PC-9 (cell line): Measurements from ENCODE around the gene CCDC170. TPM values are rescaled to one million over a fixed set of nuclear protein-coding genes. Genes with fewer than 3 reads are reported as not detected.
A peak's percentile ranks its signal among the peaks of the same experiment; 100 is the strongest.

ENCODE experiments used
- BruUV-seq: library from RNA; stranded (reverse); fragments of 400-500 nt; replicated peaks from 2 replicates; lab custom pipeline; 2021; lab: Mats Ljungman, UMichigan
- CTCF ChIA-PET: fragments of 300-600 bp; sonication (Branson Sonifier 250); formaldehyde crosslinking; loops from one replicate; lab custom pipeline; 2022; ENCODE audit warnings: antibody characterized with exemption; lab: Charles Lee
- POLR2A ChIA-PET: fragments of 300-600 bp; sonication (Branson Sonifier 250); formaldehyde crosslinking; loops from one replicate; lab custom pipeline; 2022; ENCODE audit warnings: antibody characterized with exemption; ENCODE audit not compliant: unreplicated experiment; lab: Charles Lee
- DNase-seq, 2 experiments: peaks; one replicate each; pipeline versions ENCODE4 v3.0.0 to v3.0.0-alpha.2; 2015 to 2022; ENCODE audit warnings: mixed read lengths in 1 of 2
- H2AFZ ChIP-seq: fragments of 200-600 bp; sonication (generic); 2 replicates; pipeline ENCODE4 v1.8.1; 2017; ENCODE audit warnings: antibody characterized with exemption
- H3F3A ChIP-seq: fragments of 200-600 bp; sonication (generic); 2 replicates; pipeline ENCODE4 v1.8.1; 2017; ENCODE audit warnings: antibody characterized with exemption, mild to moderate bottlenecking, low read depth; ENCODE audit not compliant: insufficient read depth
- H3K27ac ChIP-seq: fragments of 200-600 bp; sonication (generic); 2 replicates; pipeline ENCODE4 v1.6.1; 2016; ENCODE audit warnings: mixed run types
- H3K27me3 ChIP-seq: fragments of 200-600 bp; sonication (generic); 2 replicates; pipeline ENCODE4 v1.6.1; 2016; ENCODE audit warnings: low read depth, mixed run types; ENCODE audit not compliant: insufficient read depth
- H3K36me3 ChIP-seq: fragments of 200-600 bp; sonication (generic); 2 replicates; pipeline ENCODE4 v1.6.1; 2016; ENCODE audit warnings: low read depth, mixed run types
- H3K4me1 ChIP-seq: fragments of 200-600 bp; sonication (generic); replicated peaks from 2 replicates; pipeline ENCODE4 v1.6.1; 2016; ENCODE audit warnings: mixed run types; ENCODE audit not compliant: insufficient read depth
- H3K4me2 ChIP-seq: fragments of 200-600 bp; sonication (generic); 2 replicates; pipeline ENCODE4 v1.6.1; 2017; ENCODE audit warnings: mixed run types
- H3K4me3 ChIP-seq: fragments of 200-600 bp; sonication (generic); 2 replicates; pipeline ENCODE4 v1.6.1; 2016; ENCODE audit warnings: mixed run types
- H3K79me2 ChIP-seq: fragments of 200-600 bp; sonication (generic); 2 replicates; pipeline ENCODE4 v1.6.1; 2017; ENCODE audit warnings: low read depth, mixed run types
- H3K9me2 ChIP-seq: fragments of 200-600 bp; sonication (generic); 2 replicates; pipeline ENCODE4 v1.8.1; 2017; ENCODE audit warnings: mild to moderate bottlenecking; ENCODE audit not compliant: insufficient read depth
- H3K9me3 ChIP-seq: fragments of 200-600 bp; sonication (generic); 2 replicates; pipeline ENCODE4 v1.8.1; 2016; ENCODE audit warnings: low read depth; ENCODE audit not compliant: insufficient read depth
- H4K20me1 ChIP-seq: fragments of 200-600 bp; sonication (generic); 2 replicates; pipeline ENCODE4 v1.8.1; 2017; ENCODE audit not compliant: insufficient read depth
- EZH2 ChIP-seq: fragments of 200-600 bp; sonication (generic); IDR thresholded peaks from 2 replicates; pipeline ENCODE4 v1.8.0; 2017; ENCODE audit warnings: antibody characterized with exemption, low read depth
- intact Hi-C: fragments of 100-400 bp; cut with micrococcal nuclease; formaldehyde crosslinking; loops from one replicate; pipeline ENCODE4 v1.10.0; 2022; ENCODE audit not compliant: unreplicated experiment
- total RNA-seq: library from RNA; stranded (reverse); gene quantifications from 2 replicates; pipeline ENCODE4 v1.2.3, GENCODE V29; 2021
- TF ChIP-seq, protein P1 (sequence below): fragments of 200-600 bp; sonication (generic); conservative IDR thresholded peaks from 2 replicates; pipeline ENCODE4 v1.6.1; 2017; ENCODE audit warnings: mixed run types, antibody characterized with exemption, mild to moderate bottlenecking, moderate library complexity

CCDC170 gene
- total RNA-seq, 1 experiment from 2014 or later = 1.6 TPM

DNA sequence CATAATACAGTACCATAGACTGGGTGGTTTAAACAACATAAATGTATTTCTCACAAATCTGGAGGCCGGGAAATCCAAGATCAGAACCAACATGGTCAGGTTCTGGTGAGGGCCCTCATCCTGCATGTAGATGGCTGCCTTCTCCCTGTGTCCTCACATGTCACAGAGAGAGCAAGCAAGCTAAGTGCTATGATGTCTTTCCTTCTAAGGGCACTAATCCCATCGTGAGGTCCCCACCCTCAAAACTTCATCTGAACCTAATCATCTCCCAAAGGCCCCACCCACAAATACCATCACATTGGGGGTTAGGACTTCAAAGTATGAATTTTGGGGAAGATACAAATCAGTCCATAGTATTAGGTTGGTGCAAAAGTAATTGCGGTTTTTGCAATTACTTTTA is 56.8 kb downstream of the CCDC170 start:
- Histone ChIP-seq H4K20me1 (no peaks in the 10 kb centered on the region), H3K27me3 (no peaks in the 10 kb centered on the region), H3K4me2 (no peak overlapping the region), H3K27ac (no peak overlapping the region), H3K9me3 (no peaks in the 10 kb centered on the region), H2AFZ (no peak overlapping the region), H3K9me2 (no peaks in the 10 kb centered on the region), H3K4me1 (no peaks in the 10 kb centered on the region), H3K4me3 (no peak overlapping the region), H3F3A (no peaks in the 10 kb centered on the region), H3K79me2 (no peaks in the 10 kb centered on the region), H3K36me3 (no peaks in the 10 kb centered on the region)
- TF ChIP-seq, protein P1, sequence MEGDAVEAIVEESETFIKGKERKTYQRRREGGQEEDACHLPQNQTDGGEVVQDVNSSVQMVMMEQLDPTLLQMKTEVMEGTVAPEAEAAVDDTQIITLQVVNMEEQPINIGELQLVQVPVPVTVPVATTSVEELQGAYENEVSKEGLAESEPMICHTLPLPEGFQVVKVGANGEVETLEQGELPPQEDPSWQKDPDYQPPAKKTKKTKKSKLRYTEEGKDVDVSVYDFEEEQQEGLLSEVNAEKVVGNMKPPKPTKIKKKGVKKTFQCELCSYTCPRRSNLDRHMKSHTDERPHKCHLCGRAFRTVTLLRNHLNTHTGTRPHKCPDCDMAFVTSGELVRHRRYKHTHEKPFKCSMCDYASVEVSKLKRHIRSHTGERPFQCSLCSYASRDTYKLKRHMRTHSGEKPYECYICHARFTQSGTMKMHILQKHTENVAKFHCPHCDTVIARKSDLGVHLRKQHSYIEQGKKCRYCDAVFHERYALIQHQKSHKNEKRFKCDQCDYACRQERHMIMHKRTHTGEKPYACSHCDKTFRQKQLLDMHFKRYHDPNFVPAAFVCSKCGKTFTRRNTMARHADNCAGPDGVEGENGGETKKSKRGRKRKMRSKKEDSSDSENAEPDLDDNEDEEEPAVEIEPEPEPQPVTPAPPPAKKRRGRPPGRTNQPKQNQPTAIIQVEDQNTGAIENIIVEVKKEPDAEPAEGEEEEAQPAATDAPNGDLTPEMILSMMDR = no peak
- TF ChIP-seq EZH2 = no peak
- intact Hi-C loops = no loop called here
- DNase-seq = no peak
- ChIA-PET POLR2A (no interaction called here), CTCF (no interaction called here)
- no TSS peak for BruUV-seq

DNA sequence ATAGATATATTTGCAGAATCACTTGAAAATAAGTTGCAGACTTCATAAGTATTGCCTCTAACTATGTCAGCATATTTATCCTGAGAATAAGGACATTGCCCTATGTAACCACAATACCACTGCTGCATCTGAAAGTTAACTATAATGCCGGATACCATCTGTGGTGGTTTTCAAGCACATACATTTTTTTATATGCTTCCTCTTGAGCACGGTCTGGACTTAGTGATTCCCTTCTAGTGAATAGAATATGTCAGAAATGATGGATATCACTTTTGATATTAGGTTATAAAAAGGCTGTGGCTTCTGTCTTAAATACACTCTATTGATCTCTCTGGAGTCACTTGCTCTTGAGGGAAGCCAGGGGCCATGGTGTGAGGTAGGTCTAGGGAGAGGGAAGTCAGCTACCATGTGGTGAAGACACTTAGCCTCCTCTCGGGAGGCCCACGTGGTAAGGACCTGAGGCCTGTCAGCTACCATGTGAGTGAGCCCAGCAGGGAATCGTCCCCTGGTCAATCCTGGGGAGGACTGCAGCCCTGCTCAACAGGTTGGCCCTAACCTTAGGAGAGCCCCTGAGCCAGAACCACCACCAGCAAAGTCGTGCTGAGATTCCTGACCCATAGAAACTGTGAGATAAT is 57.5 kb downstream of the CCDC170 start:
- Histone ChIP-seq H3F3A (no peaks in the 10 kb centered on the region), H3K27ac (no peak overlapping the region), H3K27me3 (no peaks in the 10 kb centered on the region), H2AFZ (0 out of 2 replicates have a peak overlapping the region, but pooled peaks have one; percentile 27), H3K9me2 (no peaks in the 10 kb centered on the region), H3K36me3 (no peaks in the 10 kb centered on the region), H4K20me1 (no peaks in the 10 kb centered on the region), H3K9me3 (no peaks in the 10 kb centered on the region), H3K4me1 (no peaks in the 10 kb centered on the region), H3K4me2 (no peak overlapping the region), H3K79me2 (no peaks in the 10 kb centered on the region), H3K4me3 (no peak overlapping the region)
- intact Hi-C loops = no loop called here
- CTCF ChIA-PET = interaction anchor here (0.7 kb wide), 1 partner anchor 399 kb away, joined by 9 read pairs; no protein-coding TSS in a partner anchor
- POLR2A ChIA-PET = no interaction called here
- TF ChIP-seq, protein P1 = no peak
- TF ChIP-seq EZH2 = no peak
- DNase-seq = no peak
- no TSS peak for BruUV-seq

DNA sequence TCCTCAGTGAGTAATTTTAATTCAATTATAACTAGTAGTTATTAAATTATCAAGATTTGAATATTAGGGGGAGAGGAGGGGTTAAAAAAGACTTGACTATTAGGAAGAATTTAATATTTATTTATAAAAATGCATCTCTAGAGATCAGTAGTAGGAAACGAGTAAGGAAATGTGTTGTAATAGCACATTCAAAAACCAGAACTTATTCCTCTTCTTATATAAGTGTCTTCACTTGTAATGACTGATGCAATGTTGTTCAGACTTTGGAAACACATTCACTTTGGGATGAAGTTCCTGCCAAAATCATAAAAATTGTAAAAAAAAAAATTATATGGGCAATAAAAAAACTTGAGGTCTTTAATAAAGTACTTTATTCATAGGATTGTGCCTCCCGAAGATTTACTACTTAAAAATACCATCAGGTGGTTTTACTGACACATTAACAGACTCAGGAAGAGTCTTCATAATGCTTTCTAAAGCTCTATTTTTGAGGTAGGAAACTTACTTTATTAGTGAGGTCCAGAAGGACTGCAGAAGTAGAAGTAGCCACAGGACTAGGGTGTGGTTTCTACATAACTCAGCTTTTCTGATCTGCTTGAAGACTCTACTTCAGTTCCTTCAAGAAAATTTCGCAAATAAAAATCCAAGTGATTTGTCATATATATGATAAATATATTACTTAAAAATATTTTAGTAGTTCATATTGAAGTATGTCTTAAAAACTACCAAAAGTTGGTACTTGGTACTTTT is 59.8 kb downstream of the CCDC170 start:
- no peak overlapping the region for H2AFZ ChIP-seq
- no peaks in the 10 kb centered on the region for H3K79me2 ChIP-seq
- POLR2A ChIA-PET = no interaction called here
- BruUV-seq = no TSS peak
- no peak for DNase-seq
- no peaks in the 10 kb centered on the region for H3K36me3 ChIP-seq
- no peaks in the 10 kb centered on the region for H3K9me3 ChIP-seq
- H3K4me1 ChIP-seq = no peaks in the 10 kb centered on the region
- H3K27ac ChIP-seq = no peak overlapping the region
- TF ChIP-seq, protein P1 = no peak
- TF ChIP-seq EZH2 = no peak
- no peaks in the 10 kb centered on the region for H3F3A ChIP-seq
- intact Hi-C loops = no loop called here
- no peak overlapping the region for H3K4me2 ChIP-seq
- no peak overlapping the region for H3K4me3 ChIP-seq
- CTCF ChIA-PET = no interaction called here
- H4K20me1 ChIP-seq = no peaks in the 10 kb centered on the region
- H3K27me3 ChIP-seq = no peaks in the 10 kb centered on the region
- no peaks in the 10 kb centered on the region for H3K9me2 ChIP-seq
